Hepatocyte (in vitro differentiated cells): ENCODE measurements around the gene DTNA. TPM values are rescaled to one million over a fixed set of nuclear protein-coding genes. Genes with fewer than 3 reads are reported as not detected.

ENCODE experiments used
- DNase-seq: peaks from one replicate; pipeline ENCODE4 v3.0.0-alpha.2; 2016; ENCODE audit warnings: low spot score
- H2AFZ ChIP-seq: fragments of 200-600 bp; sonication (generic); 2 replicates; pipeline ENCODE4 v1.6.0; 2016; ENCODE audit warnings: antibody characterized with exemption, mild to moderate bottlenecking
- H3K27ac ChIP-seq: fragments of 200-600 bp; sonication (generic); 2 replicates; pipeline ENCODE4 v1.5.1; 2016; ENCODE audit warnings: mild to moderate bottlenecking
- H3K27me3 ChIP-seq: fragments of 200-600 bp; sonication (generic); 2 replicates; pipeline ENCODE4 v1.6.1; 2016
- H3K36me3 ChIP-seq: fragments of 200-600 bp; sonication (generic); replicated peaks from 2 replicates; pipeline ENCODE4 v1.5.1; 2016; ENCODE audit warnings: low read depth; ENCODE audit not compliant: insufficient read depth
- H3K4me1 ChIP-seq: fragments of 200-600 bp; sonication (generic); 2 replicates; pipeline ENCODE4 v1.5.1; 2016; ENCODE audit warnings: mild to moderate bottlenecking, moderate library complexity; ENCODE audit not compliant: insufficient read depth
- H3K4me2 ChIP-seq: fragments of 200-600 bp; sonication (generic); 2 replicates; pipeline ENCODE4 v1.6.0; 2016
- H3K4me3 ChIP-seq: fragments of 200-600 bp; sonication (generic); 2 replicates; pipeline ENCODE4 v1.5.1; 2016; ENCODE audit warnings: mild to moderate bottlenecking
- H3K79me2 ChIP-seq: fragments of 200-600 bp; sonication (generic); 2 replicates; pipeline ENCODE4 v1.6.0; 2017; ENCODE audit warnings: mild to moderate bottlenecking
- H3K9me2 ChIP-seq: fragments of 200-600 bp; sonication (generic); replicated peaks from 2 replicates; pipeline ENCODE4 v1.6.0; 2017; ENCODE audit warnings: mild to moderate bottlenecking; ENCODE audit not compliant: insufficient read depth
- H3K9me3 ChIP-seq: fragments of 200-600 bp; sonication (generic); 2 replicates; pipeline ENCODE4 v1.5.1; 2016; ENCODE audit warnings: low read depth, mild to moderate bottlenecking
- H4K20me1 ChIP-seq: fragments of 200-600 bp; sonication (generic); 2 replicates; pipeline ENCODE4 v1.6.0; 2016; ENCODE audit warnings: mild to moderate bottlenecking; ENCODE audit not compliant: insufficient read depth, poor library complexity, severe bottlenecking
- CTCF ChIP-seq: fragments of 200-600 bp; sonication (generic); IDR thresholded peaks from 2 replicates; pipeline ENCODE4 v1.5.1; 2016; ENCODE audit warnings: antibody characterized with exemption, mild to moderate bottlenecking; ENCODE audit not compliant: poor library complexity
- EZH2 ChIP-seq: fragments of 200-600 bp; sonication (generic); IDR thresholded peaks from 2 replicates; pipeline ENCODE4 v1.6.1; 2016; ENCODE audit warnings: antibody characterized with exemption, mild to moderate bottlenecking, borderline replicate concordance
- EZH2phosphoT487 ChIP-seq: fragments of 200-600 bp; sonication (generic); IDR thresholded peaks from one replicate; pipeline ENCODE4 v1.6.1; 2018; ENCODE audit warnings: antibody characterized with exemption, mild to moderate bottlenecking, low read depth, moderate library complexity; ENCODE audit not compliant: unreplicated experiment, severe bottlenecking
- WGBS: methylation state at CpG from one replicate; pipeline ENCODE4 v1.1.6; 2016; ENCODE audit warnings: low lambda C conversion rate; ENCODE audit errors: missing lambda C conversion rate; 5-methylcytosine and 5-hydroxymethylcytosine counted together
- polyA plus RNA-seq: library from polyadenylated mRNA; unstranded; fragments of >200 nt; fragmentation: Nextera tagmentation; extraction: Ambion mirVana; gene quantifications from 2 replicates; pipeline ENCODE4 v1.2.1, GENCODE V29; 2016
- total RNA-seq: library from RNA; depleted of rRNA; stranded (reverse); fragments of >200 nt; gene quantifications from 2 replicates; pipeline ENCODE4 v1.2.3, GENCODE V29; 2014

DTNA gene
- total and polyA plus RNA-seq, 2 experiments from 2014 or later: 18.3 to 34.0 TPM

- H2AFZ ChIP-seq: no peak overlapping the region
- H3K27ac ChIP-seq: no peak overlapping the region
- H3K4me2 ChIP-seq: no peak overlapping the region
- no peaks in the 10 kb centered on the region for H3K36me3 ChIP-seq
- no peak for DNase-seq
- no peaks in the 10 kb centered on the region for H4K20me1 ChIP-seq
- no peaks in the 10 kb centered on the region for H3K27me3 ChIP-seq
- H3K4me1 ChIP-seq: no peaks in the 10 kb centered on the region
- no peaks in the 10 kb centered on the region for H3K9me2 ChIP-seq
- WGBS: 79% methylated on average over 3 of the region's 3 CpGs
- H3K9me3 ChIP-seq: no peaks in the 10 kb centered on the region
- H3K4me3 ChIP-seq: no peak overlapping the region
- no peaks in the 10 kb centered on the region for H3K79me2 ChIP-seq
- TF ChIP-seq EZH2phosphoT487: no peak
- no peak for TF ChIP-seq CTCF
- no peak for TF ChIP-seq EZH2
Measured at GRCh38 chr18:34857320-34857719, 147.2 kb downstream of the DTNA start.

- Histone ChIP-seq H3K9me2 (no peaks in the 10 kb centered on the region), H3K27ac (no peak overlapping the region), H4K20me1 (no peaks in the 10 kb centered on the region), H3K9me3 (no peaks in the 10 kb centered on the region), H3K4me1 (no peaks in the 10 kb centered on the region), H3K27me3 (no peaks in the 10 kb centered on the region), H3K36me3 (no peaks in the 10 kb centered on the region), H3K4me3 (no peak overlapping the region), H3K79me2 (no peaks in the 10 kb centered on the region), H3K4me2 (no peak overlapping the region), H2AFZ (no peak overlapping the region)
- 84% methylated on average over 5 of the region's 5 CpGs for WGBS
- DNase-seq: no peak
- TF ChIP-seq EZH2phosphoT487 (no peak), EZH2 (no peak), CTCF (no peak)
Measured at GRCh38 chr18:34858188-34858587, 148.1 kb downstream of the DTNA start.

GRCh38 chr18:34859496-34859895, 149.4 kb downstream of the DTNA start:
- Histone ChIP-seq H3K4me3 (no peak overlapping the region), H3K79me2 (no peaks in the 10 kb centered on the region), H3K27me3 (no peaks in the 10 kb centered on the region), H3K27ac (no peak overlapping the region), H3K9me3 (no peaks in the 10 kb centered on the region), H3K4me1 (no peaks in the 10 kb centered on the region), H4K20me1 (no peaks in the 10 kb centered on the region), H2AFZ (no peak overlapping the region), H3K4me2 (no peak overlapping the region), H3K9me2 (no peaks in the 10 kb centered on the region), H3K36me3 (no peaks in the 10 kb centered on the region)
- WGBS: 96% methylated on average over 7 of the region's 7 CpGs
- DNase-seq: no peak
- TF ChIP-seq EZH2 (no peak), CTCF (no peak), EZH2phosphoT487 (no peak)

- Histone ChIP-seq H3K4me3 (no peak overlapping the region), H3K4me1 (no peaks in the 10 kb centered on the region), H3K4me2 (no peak overlapping the region), H3K27me3 (no peaks in the 10 kb centered on the region), H2AFZ (no peak overlapping the region), H4K20me1 (no peaks in the 10 kb centered on the region), H3K36me3 (no peaks in the 10 kb centered on the region), H3K9me3 (no peaks in the 10 kb centered on the region), H3K27ac (no peak overlapping the region), H3K9me2 (no peaks in the 10 kb centered on the region), H3K79me2 (no peaks in the 10 kb centered on the region)
- DNase-seq: no peak
- 94% methylated on average over 3 of the region's 3 CpGs for WGBS
- no peak for TF ChIP-seq EZH2phosphoT487
- TF ChIP-seq EZH2: no peak
- TF ChIP-seq CTCF: no peak
Measured at GRCh38 chr18:34862561-34862960, 152.5 kb downstream of the DTNA start.
